Hepatocyte (in vitro differentiated cells): ENCODE results near the gene GLIPR2. TPM values are rescaled to one million over a fixed set of nuclear protein-coding genes. Genes with fewer than 3 reads are reported as not detected.

Experiments used
- DNase-seq: peaks from one replicate; pipeline ENCODE4 v3.0.0-alpha.2; 2016; ENCODE audit warnings: low spot score
- H2AFZ ChIP-seq: fragments of 200-600 bp; sonication (generic); 2 replicates; pipeline ENCODE4 v1.6.0; 2016; ENCODE audit warnings: antibody characterized with exemption, mild to moderate bottlenecking
- H3K27ac ChIP-seq: fragments of 200-600 bp; sonication (generic); 2 replicates; pipeline ENCODE4 v1.5.1; 2016; ENCODE audit warnings: mild to moderate bottlenecking
- H3K27me3 ChIP-seq: fragments of 200-600 bp; sonication (generic); 2 replicates; pipeline ENCODE4 v1.6.1; 2016
- H3K36me3 ChIP-seq: fragments of 200-600 bp; sonication (generic); replicated peaks from 2 replicates; pipeline ENCODE4 v1.5.1; 2016; ENCODE audit warnings: low read depth; ENCODE audit not compliant: insufficient read depth
- H3K4me1 ChIP-seq: fragments of 200-600 bp; sonication (generic); 2 replicates; pipeline ENCODE4 v1.5.1; 2016; ENCODE audit warnings: mild to moderate bottlenecking, moderate library complexity; ENCODE audit not compliant: insufficient read depth
- H3K4me2 ChIP-seq: fragments of 200-600 bp; sonication (generic); 2 replicates; pipeline ENCODE4 v1.6.0; 2016
- H3K4me3 ChIP-seq: fragments of 200-600 bp; sonication (generic); 2 replicates; pipeline ENCODE4 v1.5.1; 2016; ENCODE audit warnings: mild to moderate bottlenecking
- H3K79me2 ChIP-seq: fragments of 200-600 bp; sonication (generic); 2 replicates; pipeline ENCODE4 v1.6.0; 2017; ENCODE audit warnings: mild to moderate bottlenecking
- H3K9me2 ChIP-seq: fragments of 200-600 bp; sonication (generic); replicated peaks from 2 replicates; pipeline ENCODE4 v1.6.0; 2017; ENCODE audit warnings: mild to moderate bottlenecking; ENCODE audit not compliant: insufficient read depth
- H3K9me3 ChIP-seq: fragments of 200-600 bp; sonication (generic); 2 replicates; pipeline ENCODE4 v1.5.1; 2016; ENCODE audit warnings: low read depth, mild to moderate bottlenecking
- H4K20me1 ChIP-seq: fragments of 200-600 bp; sonication (generic); 2 replicates; pipeline ENCODE4 v1.6.0; 2016; ENCODE audit warnings: mild to moderate bottlenecking; ENCODE audit not compliant: insufficient read depth, poor library complexity, severe bottlenecking
- EZH2 ChIP-seq: fragments of 200-600 bp; sonication (generic); IDR thresholded peaks from 2 replicates; pipeline ENCODE4 v1.6.1; 2016; ENCODE audit warnings: antibody characterized with exemption, mild to moderate bottlenecking, borderline replicate concordance
- EZH2phosphoT487 ChIP-seq: fragments of 200-600 bp; sonication (generic); IDR thresholded peaks from one replicate; pipeline ENCODE4 v1.6.1; 2018; ENCODE audit warnings: antibody characterized with exemption, mild to moderate bottlenecking, low read depth, moderate library complexity; ENCODE audit not compliant: unreplicated experiment, severe bottlenecking
- WGBS: methylation state at CpG from one replicate; pipeline ENCODE4 v1.1.6; 2016; ENCODE audit warnings: low lambda C conversion rate; ENCODE audit errors: missing lambda C conversion rate; 5-methylcytosine and 5-hydroxymethylcytosine counted together
- polyA plus RNA-seq: library from polyadenylated mRNA; unstranded; fragments of >200 nt; fragmentation: Nextera tagmentation; extraction: Ambion mirVana; gene quantifications from 2 replicates; pipeline ENCODE4 v1.2.1, GENCODE V29; 2016
- total RNA-seq: library from RNA; depleted of rRNA; stranded (reverse); fragments of >200 nt; gene quantifications from 2 replicates; pipeline ENCODE4 v1.2.3, GENCODE V29; 2014
- TF ChIP-seq, protein P1 (sequence below): fragments of 200-600 bp; sonication (generic); IDR thresholded peaks from 2 replicates; pipeline ENCODE4 v1.5.1; 2016; ENCODE audit warnings: antibody characterized with exemption, mild to moderate bottlenecking; ENCODE audit not compliant: poor library complexity

The GLIPR2 gene
- total and polyA plus RNA-seq, 2 experiments from 2014 or later, result 12.6 to 14.1 TPM

DNA sequence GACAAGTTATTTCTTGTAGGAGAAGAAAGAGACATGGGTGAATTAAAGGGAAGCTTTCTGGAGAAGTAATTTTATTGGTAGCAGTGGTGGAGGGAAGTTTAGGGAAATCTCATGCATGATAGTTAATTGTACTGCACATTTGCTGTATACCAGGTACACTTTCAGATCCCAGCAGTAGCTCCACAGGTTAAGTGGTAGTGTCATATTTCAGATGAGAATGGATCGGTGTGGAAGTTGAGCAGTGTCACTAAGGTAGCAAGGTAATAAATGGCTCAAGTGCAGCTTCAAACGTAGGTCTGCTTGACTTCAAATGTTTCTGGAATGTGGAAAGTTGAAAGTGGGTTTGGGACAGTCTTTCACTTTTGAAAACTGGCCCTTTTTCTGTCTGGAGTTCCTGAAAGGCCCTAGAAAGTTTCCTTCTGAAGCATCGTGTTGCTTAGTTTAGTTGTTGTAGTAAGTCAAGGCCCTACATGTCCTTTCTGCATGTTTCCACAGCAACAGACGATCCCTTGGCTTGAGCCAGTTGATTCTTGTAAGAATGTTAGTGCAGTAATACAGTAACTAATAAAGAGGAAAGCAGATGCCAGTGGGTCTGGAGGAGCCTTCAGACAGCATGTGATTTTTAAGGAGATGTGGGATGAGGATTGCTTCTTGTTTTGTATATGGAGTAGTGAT, 57.9 kb downstream of the GLIPR2 start:
- H3K27ac ChIP-seq, result peak overlapping the region; percentile 45
- 33% methylated on average over 4 of the region's 4 CpGs for WGBS
- TF ChIP-seq EZH2phosphoT487 (no peak), EZH2 (no peak)
- TF ChIP-seq, protein P1, sequence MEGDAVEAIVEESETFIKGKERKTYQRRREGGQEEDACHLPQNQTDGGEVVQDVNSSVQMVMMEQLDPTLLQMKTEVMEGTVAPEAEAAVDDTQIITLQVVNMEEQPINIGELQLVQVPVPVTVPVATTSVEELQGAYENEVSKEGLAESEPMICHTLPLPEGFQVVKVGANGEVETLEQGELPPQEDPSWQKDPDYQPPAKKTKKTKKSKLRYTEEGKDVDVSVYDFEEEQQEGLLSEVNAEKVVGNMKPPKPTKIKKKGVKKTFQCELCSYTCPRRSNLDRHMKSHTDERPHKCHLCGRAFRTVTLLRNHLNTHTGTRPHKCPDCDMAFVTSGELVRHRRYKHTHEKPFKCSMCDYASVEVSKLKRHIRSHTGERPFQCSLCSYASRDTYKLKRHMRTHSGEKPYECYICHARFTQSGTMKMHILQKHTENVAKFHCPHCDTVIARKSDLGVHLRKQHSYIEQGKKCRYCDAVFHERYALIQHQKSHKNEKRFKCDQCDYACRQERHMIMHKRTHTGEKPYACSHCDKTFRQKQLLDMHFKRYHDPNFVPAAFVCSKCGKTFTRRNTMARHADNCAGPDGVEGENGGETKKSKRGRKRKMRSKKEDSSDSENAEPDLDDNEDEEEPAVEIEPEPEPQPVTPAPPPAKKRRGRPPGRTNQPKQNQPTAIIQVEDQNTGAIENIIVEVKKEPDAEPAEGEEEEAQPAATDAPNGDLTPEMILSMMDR, result no peak
- no peaks in the 10 kb centered on the region for H3K36me3 ChIP-seq
- DNase-seq, result no peak
- H3K4me2 ChIP-seq, result peak overlapping the region; percentile 95
- H3K9me2 ChIP-seq, result no peaks in the 10 kb centered on the region
- H3K4me3 ChIP-seq, result no peak overlapping the region
- peaks cover 80% of the 10 kb centered on the region for H3K79me2 ChIP-seq
- peaks cover 63% of the 10 kb centered on the region for H4K20me1 ChIP-seq
- no peak overlapping the region for H2AFZ ChIP-seq
- peaks cover 31% of the 10 kb centered on the region for H3K4me1 ChIP-seq
- H3K9me3 ChIP-seq, result no peaks in the 10 kb centered on the region
- no peaks in the 10 kb centered on the region for H3K27me3 ChIP-seq

DNA sequence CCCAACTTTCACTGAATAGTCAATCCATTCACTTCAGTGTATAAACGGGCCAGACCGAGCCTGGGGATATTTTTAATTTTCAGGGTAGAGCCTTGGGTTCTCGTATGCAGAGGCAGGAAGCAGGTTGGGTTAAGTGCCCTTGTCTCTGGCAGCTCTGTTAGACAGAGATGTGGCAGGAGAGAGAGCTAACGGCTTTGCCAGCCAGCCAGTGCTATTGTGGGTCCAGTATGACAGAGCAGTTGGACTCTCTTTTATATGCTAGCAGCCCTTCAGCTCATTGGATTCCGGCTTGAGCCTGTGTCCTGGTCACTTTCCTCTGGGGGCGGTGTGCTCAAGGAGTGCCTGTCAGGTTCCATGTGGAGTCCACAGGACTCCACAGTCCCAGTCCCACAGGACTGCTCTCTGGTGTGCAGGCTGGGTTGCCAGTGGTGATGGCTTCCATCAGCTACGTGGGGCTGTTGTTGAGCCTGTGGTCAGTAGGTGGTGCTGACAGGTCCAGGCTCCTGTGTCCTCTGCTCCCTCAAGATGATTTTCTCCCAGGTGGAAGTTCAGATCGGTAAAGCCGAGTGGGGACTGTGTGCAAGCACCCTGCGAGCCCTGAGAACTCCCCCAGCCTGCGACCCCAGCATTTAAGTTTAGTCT, 68.5 kb downstream of the GLIPR2 start:
- no peak overlapping the region for H2AFZ ChIP-seq
- WGBS, result 79% methylated on average over 11 of the region's 11 CpGs
- peak; percentile 39 for DNase-seq
- H4K20me1 ChIP-seq, result peaks cover 64% of the 10 kb centered on the region
- H3K4me2 ChIP-seq, result no peak overlapping the region
- H3K27me3 ChIP-seq, result no peaks in the 10 kb centered on the region
- peaks cover 92% of the 10 kb centered on the region for H3K79me2 ChIP-seq
- peaks cover 7% of the 10 kb centered on the region for H3K4me1 ChIP-seq
- H3K27ac ChIP-seq, result no peak overlapping the region
- no peaks in the 10 kb centered on the region for H3K36me3 ChIP-seq
- no peaks in the 10 kb centered on the region for H3K9me2 ChIP-seq
- no peak for TF ChIP-seq EZH2
- TF ChIP-seq, protein P1, result peak; percentile 22
- no peak for TF ChIP-seq EZH2phosphoT487
- no peak overlapping the region for H3K4me3 ChIP-seq
- H3K9me3 ChIP-seq, result no peaks in the 10 kb centered on the region

DNA sequence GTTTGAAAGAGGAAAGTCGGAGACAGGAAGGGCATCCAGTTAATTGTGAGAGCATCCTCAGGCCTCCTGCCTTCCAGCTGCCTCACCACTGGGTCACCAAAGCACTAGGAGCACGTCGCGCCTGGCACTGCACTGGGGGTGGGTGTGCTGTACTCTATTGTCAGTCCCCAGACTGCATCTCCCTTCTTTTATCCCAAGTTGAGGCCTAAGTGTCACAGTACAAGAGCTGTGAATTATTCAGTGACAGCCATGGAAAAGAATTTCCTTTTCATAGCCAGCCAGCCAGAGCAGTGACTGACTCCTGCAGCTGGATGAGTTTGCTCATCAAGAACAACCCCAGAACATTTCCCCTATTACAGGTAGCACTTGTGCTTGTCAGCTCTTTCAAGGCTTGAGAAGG, 70.5 kb downstream of the GLIPR2 start:
- Histone ChIP-seq H3K4me1 (peaks cover 7% of the 10 kb centered on the region), H3K79me2 (peaks cover 85% of the 10 kb centered on the region), H3K27ac (no peak overlapping the region), H3K9me3 (no peaks in the 10 kb centered on the region), H2AFZ (no peak overlapping the region), H3K9me2 (no peaks in the 10 kb centered on the region), H3K4me3 (no peak overlapping the region), H3K4me2 (no peak overlapping the region), H3K36me3 (no peaks in the 10 kb centered on the region), H4K20me1 (peaks cover 67% of the 10 kb centered on the region), H3K27me3 (no peaks in the 10 kb centered on the region)
- 93% methylated on average over 4 of the region's 4 CpGs for whole genome bisulfite sequencing
- DNase-seq, result no peak
- TF ChIP-seq EZH2 (no peak), EZH2phosphoT487 (no peak)
- TF ChIP-seq, protein P1, result no peak
